ENCODE results near the gene RIT2. TPM values are rescaled to one million over a fixed set of nuclear protein-coding genes. Genes with fewer than 3 reads are reported as not detected.

RIT2 gene
- total RNA-seq, 1 donor from 2014 or later = not detected

- DNase-seq (no peak), ATAC-seq (ENCODE audit: low read depth) (no peak)
- no peaks in the 10 kb centered on the region for H3K27me3 Mint-ChIP-seq
- POLR2A ChIA-PET = no interaction called here
- H3K27ac Mint-ChIP-seq = no peak overlapping the region
- peaks cover 3% of the 10 kb centered on the region for H3K9me3 Mint-ChIP-seq
- no peaks in the 10 kb centered on the region for H3K4me1 Mint-ChIP-seq
- TF ChIP-seq CTCF (IDR thresholded peaks at IDR 0.05) = no peak
- H3K36me3 Mint-ChIP-seq (ENCODE audit: low read depth) = no peaks in the 10 kb centered on the region
- intact Hi-C loops (cut with micrococcal nuclease) = no loop called here
- no peak overlapping the region for H3K4me3 Mint-ChIP-seq
- CTCF ChIA-PET = no interaction called here
These were observed 22.9 kb downstream of the RIT2 start for GRCh38 chr18:43092539-43092938.

- Mint-ChIP-seq H3K4me3 (no peak overlapping the region), H3K27me3 (no peaks in the 10 kb centered on the region), H3K4me1 (no peaks in the 10 kb centered on the region), H3K9me3 (peaks cover 2% of the 10 kb centered on the region), H3K27ac (no peak overlapping the region), H3K36me3 (ENCODE audit: low read depth) (no peaks in the 10 kb centered on the region)
- ATAC-seq (ENCODE audit: low read depth) (no peak), DNase-seq (no peak)
- intact Hi-C loops (cut with micrococcal nuclease) = no loop called here
- TF ChIP-seq CTCF (IDR thresholded peaks at IDR 0.05) = no peak
- ChIA-PET POLR2A (no interaction called here), CTCF (no interaction called here)
These were observed 34.1 kb downstream of the RIT2 start for GRCh38 chr18:43081396-43081795.

- Mint-ChIP-seq H3K4me3 (no peak overlapping the region), H3K36me3 (ENCODE audit: low read depth) (no peaks in the 10 kb centered on the region), H3K27ac (no peak overlapping the region), H3K27me3 (no peaks in the 10 kb centered on the region), H3K9me3 (peaks cover 2% of the 10 kb centered on the region), H3K4me1 (no peaks in the 10 kb centered on the region)
- no peak for ATAC-seq (ENCODE audit: low read depth)
- intact Hi-C loops (cut with micrococcal nuclease) = no loop called here
- ChIA-PET CTCF (no interaction called here), POLR2A (no interaction called here)
- DNase-seq = no peak
- no peak for TF ChIP-seq CTCF (IDR thresholded peaks at IDR 0.05)
These were observed 34.8 kb downstream of the RIT2 start for GRCh38 chr18:43080671-43081070.

DNA sequence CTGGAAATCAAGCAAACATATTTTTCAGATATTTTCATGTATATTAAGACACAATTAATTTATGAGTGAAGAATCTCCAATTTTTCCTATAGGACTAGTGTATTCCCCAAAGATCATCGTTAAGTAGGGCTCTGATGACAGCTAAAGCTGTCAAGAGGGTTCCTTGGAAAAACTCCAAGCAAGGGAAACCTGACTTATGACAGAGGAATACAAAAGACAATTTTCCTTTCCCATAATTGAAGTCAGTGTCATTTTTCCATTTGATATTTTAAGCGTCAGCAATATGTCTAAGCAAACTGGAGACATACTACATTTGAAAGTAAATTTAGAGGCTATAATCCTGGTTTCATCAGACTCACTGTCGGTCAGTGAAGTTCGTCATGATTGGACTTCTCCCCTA is 36.1 kb downstream of the RIT2 start:
- peaks cover 2% of the 10 kb centered on the region for H3K9me3 Mint-ChIP-seq
- no peak for TF ChIP-seq CTCF (IDR thresholded peaks at IDR 0.05)
- CTCF ChIA-PET = no interaction called here
- intact Hi-C loops (cut with micrococcal nuclease) = no loop called here
- POLR2A ChIA-PET = no interaction called here
- no peak overlapping the region for H3K27ac Mint-ChIP-seq
- H3K4me1 Mint-ChIP-seq = no peaks in the 10 kb centered on the region
- ATAC-seq (ENCODE audit: low read depth) (no peak), DNase-seq (no peak)
- H3K4me3 Mint-ChIP-seq = no peak overlapping the region
- no peaks in the 10 kb centered on the region for H3K36me3 Mint-ChIP-seq (ENCODE audit: low read depth)
- no peaks in the 10 kb centered on the region for H3K27me3 Mint-ChIP-seq

DNA sequence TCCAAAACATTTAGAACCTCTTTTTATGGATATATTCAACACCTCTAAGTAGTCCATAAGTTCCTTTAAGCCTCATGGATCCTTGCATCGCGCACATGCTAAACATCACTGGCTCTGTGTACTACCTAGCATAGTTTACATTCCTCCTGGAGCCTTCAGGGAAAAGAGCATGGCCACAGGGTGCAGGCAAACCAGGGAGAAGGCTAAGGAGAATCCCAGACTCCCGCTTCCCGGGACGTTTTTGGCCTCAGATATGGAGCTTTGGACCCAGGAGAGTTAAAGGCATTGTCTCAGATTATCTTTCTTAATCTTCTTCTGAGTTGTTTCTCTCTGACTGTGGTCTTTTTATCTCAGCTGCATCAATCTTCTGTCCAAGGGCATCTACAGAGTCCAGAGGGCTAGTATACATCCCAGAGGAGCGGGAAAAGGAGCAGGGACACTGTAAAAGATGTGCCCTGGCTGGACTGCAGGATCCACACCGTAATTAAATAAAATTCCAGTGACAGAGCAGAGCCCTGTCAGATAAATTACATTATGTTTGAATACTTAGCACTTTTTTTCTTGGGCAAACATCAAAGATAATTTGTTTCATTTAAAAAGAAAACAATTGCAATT is 36.9 kb downstream of the RIT2 start:
- ChIA-PET POLR2A (no interaction called here), CTCF (no interaction called here)
- Mint-ChIP-seq H3K27ac (no peak overlapping the region), H3K9me3 (peaks cover 2% of the 10 kb centered on the region), H3K36me3 (ENCODE audit: low read depth) (no peaks in the 10 kb centered on the region), H3K4me1 (no peaks in the 10 kb centered on the region), H3K27me3 (no peaks in the 10 kb centered on the region), H3K4me3 (no peak overlapping the region)
- no peak for DNase-seq
- intact Hi-C loops (cut with micrococcal nuclease) = no loop called here
- TF ChIP-seq CTCF (IDR thresholded peaks at IDR 0.05) = no peak
- no peak for ATAC-seq (ENCODE audit: low read depth)

Measured in activated B cell treated with CpG ODN at 0.5 μM for 24 hours (primary cell).